Testis (tissue), 2 donors: ENCODE measurements around the gene ARID1B.

ENCODE experiments used
- CTCF ChIP-seq, 3 experiments: fragments of 450-650 bp in 2 of 3; fragments of 200-600 bp in 1 of 3; sonication (generic) in 1 of 3; IDR thresholded peaks; one replicate each; pipeline ENCODE4 v1.5.1; 2016 to 2019; ENCODE audit warnings: antibody characterized with exemption in 3 of 3, mild to moderate bottlenecking in 2 of 3, moderate library complexity in 1 of 3
- POLR2A ChIP-seq: fragments of 450-650 bp; IDR thresholded peaks from one replicate; pipeline ENCODE4 v1.6.1; 2017; ENCODE audit warnings: antibody characterized with exemption, mild to moderate bottlenecking, moderate library complexity

GRCh38 chr6:157131250-157131649 is 354.1 kb downstream of the ARID1B start:
- TF ChIP-seq CTCF (IDR thresholded peaks at IDR 0.05) = no peak
- no peak for TF ChIP-seq POLR2A
